Gastroesophageal sphincter (tissue), 3 donors: Measurements from ENCODE around the gene OR10G7.

Experiments used
- CTCF ChIP-seq, 4 experiments: fragments of 200-600 bp in 2 of 4; fragments of 450-650 bp in 2 of 4; sonication (generic) in 1 of 4; IDR thresholded peaks; one replicate each; pipeline ENCODE4 v1.5.1; 2017 to 2019; ENCODE audit warnings: antibody characterized with exemption in 4 of 4, mild to moderate bottlenecking in 2 of 4, moderate library complexity in 2 of 4
- POLR2A ChIP-seq, 2 donors: fragments of 450-650 bp; IDR thresholded peaks; one replicate each; pipeline ENCODE4 v1.6.1; 2017; ENCODE audit warnings: antibody characterized with exemption in 2 of 2, mild to moderate bottlenecking in 2 of 2, moderate library complexity in 1 of 2

GRCh38 chr11:124085997-124086846 lies 45.1 kb upstream of the OR10G7 start:
- no peak for TF ChIP-seq CTCF (IDR thresholded peaks at IDR 0.05)
- no peak for TF ChIP-seq POLR2A (IDR thresholded peaks at IDR 0.05)
